IMR-90 (cell line): ENCODE results near the gene MSH2. TPM values are rescaled to one million over a fixed set of nuclear protein-coding genes. Genes with fewer than 3 reads are reported as not detected.

Experiments
- ATAC-seq: fragments of 200-7000 bp; cut with Tn5 transposase; 2 replicates; pipeline ENCODE4 v1.9.1; 2020; ENCODE audit warnings: low read depth, mild to moderate bottlenecking, moderate library complexity
- BruUV-seq: library from RNA; stranded (reverse); fragments of 400-500 nt; replicated peaks from 2 replicates; lab custom pipeline; 2021; lab: Mats Ljungman, UMichigan
- CTCF ChIA-PET: fragments of 300-600 bp; formaldehyde crosslinking; extraction: SDS; loops from one replicate; lab custom pipeline; 2021; ENCODE audit warnings: antibody characterized with exemption; lab: Yijun Ruan, JAX
- POLR2A ChIA-PET: fragments of 300-600 bp; sonication (Branson Sonifier 250); formaldehyde crosslinking; loops from one replicate; lab custom pipeline; 2022; ENCODE audit warnings: antibody characterized with exemption; ENCODE audit not compliant: unreplicated experiment; lab: Charles Lee
- DNase-seq: peaks from one replicate; pipeline ENCODE4 v3.0.0; 2013
- H2AFZ ChIP-seq: replicated peaks from 2 replicates; pipeline ENCODE3; 2013; ENCODE audit warnings: low read length, mild to moderate bottlenecking; ENCODE audit not compliant: poor library complexity
- H2AK5ac ChIP-seq: 2 replicates; pipeline ENCODE4 v1.6.1; 2013; ENCODE audit warnings: low read depth, low read length, inconsistent platforms
- H2AK9ac ChIP-seq: replicated peaks from 2 replicates; pipeline ENCODE3; 2013; ENCODE audit warnings: mild to moderate bottlenecking, low read depth, low read length, moderate library complexity; ENCODE audit not compliant: poor library complexity
- H2BK120ac ChIP-seq: 2 replicates; pipeline ENCODE4 v1.6.1; 2013; ENCODE audit warnings: low read depth, low read length, inconsistent platforms
- H2BK15ac ChIP-seq: 3 replicates; pipeline ENCODE4 v1.6.1; 2013; ENCODE audit warnings: low read depth, low read length, inconsistent platforms
- H2BK20ac ChIP-seq: 2 replicates; pipeline ENCODE4 v1.6.1; 2013; ENCODE audit warnings: low read depth, mild to moderate bottlenecking, inconsistent platforms, low read length, moderate library complexity
- H2BK5ac ChIP-seq: 2 replicates; pipeline ENCODE4 v1.6.1; 2013; ENCODE audit warnings: mild to moderate bottlenecking, low read depth, low read length, inconsistent platforms; ENCODE audit not compliant: poor library complexity, severe bottlenecking
- H3K14ac ChIP-seq: replicated peaks from 2 replicates; pipeline ENCODE4 v1.6.1; 2013; ENCODE audit warnings: low read depth, low read length, inconsistent platforms
- H3K18ac ChIP-seq: 2 replicates; pipeline ENCODE4 v1.6.1; 2013; ENCODE audit warnings: low read depth, low read length, control low read depth
- H3K23ac ChIP-seq: 2 replicates; pipeline ENCODE4 v1.6.1; 2013; ENCODE audit warnings: low read depth, low read length, inconsistent platforms
- H3K27ac ChIP-seq: 2 replicates; pipeline ENCODE4 v1.5.1; 2013; ENCODE audit warnings: mild to moderate bottlenecking, control low read depth, low read length; ENCODE audit not compliant: insufficient read depth
- H3K27me3 ChIP-seq: 2 replicates; pipeline ENCODE4 v1.6.1; 2013; ENCODE audit warnings: low read length; ENCODE audit not compliant: control insufficient read depth, insufficient read depth
- H3K36me3 ChIP-seq: 2 replicates; pipeline ENCODE4 v1.6.1; 2013; ENCODE audit warnings: low read length, mixed read lengths; ENCODE audit not compliant: control insufficient read depth, insufficient read depth
- H3K4ac ChIP-seq: 2 replicates; pipeline ENCODE4 v1.6.1; 2013; ENCODE audit warnings: low read depth, low read length, inconsistent platforms
- H3K4me1 ChIP-seq: 2 replicates; pipeline ENCODE4 v1.6.1; 2013; ENCODE audit warnings: low read length, mixed read lengths; ENCODE audit not compliant: control insufficient read depth, insufficient read depth
- H3K4me2 ChIP-seq: 2 replicates; pipeline ENCODE4 v1.6.1; 2013; ENCODE audit warnings: low read depth, mild to moderate bottlenecking, control low read depth, low read length, moderate library complexity
- H3K4me3 ChIP-seq: 2 replicates; pipeline ENCODE4 v1.5.1; 2013; ENCODE audit warnings: low read depth, mild to moderate bottlenecking, control low read depth, low read length, moderate library complexity; ENCODE audit not compliant: insufficient read depth
- H3K56ac ChIP-seq: 2 replicates; pipeline ENCODE4 v1.6.1; 2013; ENCODE audit warnings: low read length, inconsistent platforms; ENCODE audit not compliant: insufficient read depth; ENCODE audit errors: extremely low read depth
- H3K79me1 ChIP-seq, 2 experiments: 2 replicates each; pipeline ENCODE4 v1.6.1; 2013; ENCODE audit warnings: low read length in 2 of 2, inconsistent platforms in 1 of 2, low read depth in 1 of 2
- H3K9ac ChIP-seq: 2 replicates; pipeline ENCODE4 v1.6.1; 2013; ENCODE audit warnings: low read depth, low read length, control low read depth
- H3K9me1 ChIP-seq: 2 replicates; pipeline ENCODE4 v1.6.1; 2013; ENCODE audit warnings: low read length, inconsistent platforms; ENCODE audit not compliant: insufficient read depth
- H3K9me3 ChIP-seq: 2 replicates; pipeline ENCODE4 v1.6.1; 2013; ENCODE audit warnings: low read length; ENCODE audit not compliant: control insufficient read depth, insufficient read depth
- H4K20me1 ChIP-seq: 2 replicates; pipeline ENCODE4 v1.6.1; 2013; ENCODE audit warnings: low read length, inconsistent platforms; ENCODE audit not compliant: insufficient read depth
- H4K5ac ChIP-seq: 2 replicates; pipeline ENCODE4 v1.6.1; 2013; ENCODE audit warnings: mild to moderate bottlenecking, low read depth, low read length, control low read depth
- H4K8ac ChIP-seq, 2 experiments: 2 replicates each; pipeline ENCODE4 v1.6.1; 2013; ENCODE audit warnings: low read depth in 2 of 2, low read length in 2 of 2, control low read depth in 1 of 2, inconsistent platforms in 1 of 2
- H4K91ac ChIP-seq: 2 replicates; pipeline ENCODE4 v1.6.1; 2013; ENCODE audit warnings: low read depth, low read length, inconsistent platforms; ENCODE audit not compliant: insufficient read depth
- MXI1 ChIP-seq: IDR thresholded peaks from 2 replicates; pipeline ENCODE4 v1.6.1; 2012; ENCODE audit warnings: low read depth, mild to moderate bottlenecking, low read length, moderate library complexity, borderline replicate concordance
- POLR2A ChIP-seq: IDR thresholded peaks from 2 replicates; pipeline ENCODE4 v1.6.1; 2012; ENCODE audit warnings: mild to moderate bottlenecking, low read depth, low read length
- RAD21 ChIP-seq: IDR thresholded peaks from 2 replicates; pipeline ENCODE4 v1.6.1; 2012; ENCODE audit warnings: low read length, improper control_type of control experiment
- WGBS, 2 experiments: methylation state at CpG; one replicate each; pipeline versions ENCODE4 v1.1.5 to v1.1.7; 2013; ENCODE audit warnings: missing lambda C conversion rate in 2 of 2; ENCODE audit not compliant: insufficient read length in 1 of 2; ENCODE audit errors: extremely low coverage in 2 of 2; 5-methylcytosine and 5-hydroxymethylcytosine counted together
- dilution Hi-C: fragments of 300-500 bp; cut with HindIII; formaldehyde crosslinking; loops from one replicate; pipeline ENCODE4 v1.14.3; 2018; ENCODE audit warnings: low sequenced_read_pairs; ENCODE audit not compliant: unreplicated experiment
- in situ Hi-C: fragments of 300-500 bp; cut with MboI; formaldehyde crosslinking; loops from 3 replicates; pipeline ENCODE4 v1.14.3; 2019; ENCODE audit warnings: low sequenced_read_pairs, inconsistent platforms, mixed read lengths
- intact Hi-C: fragments of 100-400 bp; cut with micrococcal nuclease; formaldehyde crosslinking; loops from 2 replicates; pipeline ENCODE4 v1.10.0; 2022
- polyA plus RNA-seq, 3 experiments: library from polyadenylated mRNA; depleted of rRNA; stranded (reverse); fragments of >200 nt; gene quantifications; 2 replicates each; pipeline ENCODE4 v1.2.3, GENCODE V29; 2012; ENCODE audit warnings: low replicate concordance in 1 of 3
- total RNA-seq: library from RNA; depleted of rRNA; stranded (reverse); fragments of >200 nt; gene quantifications from 2 replicates; pipeline ENCODE4 v1.2.3, GENCODE V29; 2012

MSH2 gene
- total and polyA plus RNA-seq, 2 of the 4 experiments (the other 2 are of a cell fraction): 13.8 to 22.6 TPM

DNA sequence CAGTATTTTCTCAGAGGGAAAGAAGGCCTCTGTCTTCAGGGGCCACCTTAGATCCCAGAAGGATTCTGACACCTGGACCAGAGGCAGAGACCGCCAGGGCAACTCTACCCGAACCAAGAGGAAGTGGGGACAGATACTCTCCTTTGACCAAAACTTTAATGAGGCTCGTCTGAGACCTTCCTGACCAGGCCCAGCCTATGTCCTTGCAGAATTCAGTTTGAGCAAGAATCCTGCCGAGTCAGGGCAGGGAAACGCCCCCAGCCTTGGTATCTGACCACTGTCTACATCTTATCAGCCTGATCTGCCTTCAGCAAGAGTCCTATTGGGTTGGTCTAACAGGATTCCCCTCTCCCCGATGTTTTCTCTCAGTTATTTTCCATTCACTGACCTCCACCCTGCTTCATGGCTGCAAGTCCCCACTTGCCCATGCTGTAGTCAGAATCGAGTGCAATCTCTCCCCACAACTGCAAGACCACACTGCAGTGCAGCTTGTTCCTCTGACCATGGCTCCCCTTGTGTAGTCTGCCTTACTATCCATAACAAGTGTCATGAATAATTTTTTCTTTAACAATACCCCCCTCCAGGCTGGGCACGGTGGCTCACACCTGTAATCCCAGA lies 95.0 kb downstream of the MSH2 start:
- dilution Hi-C loops: no loop called here
- no peak for TF ChIP-seq POLR2A
- TF ChIP-seq MXI1: no peak
- TF ChIP-seq RAD21: no peak
- CTCF ChIA-PET: interaction anchor here (1.2 kb wide), 1 partner anchor 13 kb away, joined by 3 read pairs; no protein-coding TSS in a partner anchor

More for the DNA sequence above, 95.0 kb downstream of the MSH2 start:
- Histone ChIP-seq H3K23ac (no peak overlapping the region), H4K91ac (no peak overlapping the region), H2AK9ac (no peak overlapping the region), H3K4ac (no peak overlapping the region), H3K36me3 (no peaks in the 10 kb centered on the region), H3K4me3 (no peak overlapping the region), H3K56ac (no peak overlapping the region), H3K9me1 (no peaks in the 10 kb centered on the region), H3K27me3 (no peaks in the 10 kb centered on the region; the same call in 1 of the 2 replicates), H2BK5ac (no peak overlapping the region), H4K5ac (no peak overlapping the region), H2AK5ac (no peak overlapping the region), H2BK120ac (no peak overlapping the region), H3K79me1 (no peaks in the 10 kb centered on the region), H3K4me2 (no peak overlapping the region), H3K4me1 (peaks cover 7% of the 10 kb centered on the region; the same call in 1 of the 2 replicates), H3K27ac (no peak overlapping the region), H4K20me1 (no peaks in the 10 kb centered on the region; the same call in 1 of the 2 replicates), H3K9me3 (peaks cover 11% of the 10 kb centered on the region), H4K8ac (no peak overlapping the region), H2BK15ac (no peak overlapping the region), H2BK20ac (no peak overlapping the region), H3K9ac (no peak overlapping the region), H3K14ac (no peak overlapping the region), H3K18ac (no peak overlapping the region), H2AFZ (no peak overlapping the region)
- POLR2A ChIA-PET: interaction anchor here (0.7 kb wide), 1 partner anchor 283 kb away, joined by 3 read pairs; no protein-coding TSS in a partner anchor
- WGBS, 2 experiments: 69% methylated on average over 5 of the region's 8 CpGs; no CpG with 5 or more reads in 1 of the 2 experiments
- BruUV-seq: no TSS peak
- in situ Hi-C loops: no loop called here
- no peak for DNase-seq
- intact Hi-C loops: no loop called here
- no peak for ATAC-seq
